ENCODE results near the gene ZNHIT1. TPM values are rescaled to one million over a fixed set of nuclear protein-coding genes. Genes with fewer than 3 reads are reported as not detected.

ZNHIT1 gene
- total RNA-seq, 1 donor = 75.6 TPM

DNA sequence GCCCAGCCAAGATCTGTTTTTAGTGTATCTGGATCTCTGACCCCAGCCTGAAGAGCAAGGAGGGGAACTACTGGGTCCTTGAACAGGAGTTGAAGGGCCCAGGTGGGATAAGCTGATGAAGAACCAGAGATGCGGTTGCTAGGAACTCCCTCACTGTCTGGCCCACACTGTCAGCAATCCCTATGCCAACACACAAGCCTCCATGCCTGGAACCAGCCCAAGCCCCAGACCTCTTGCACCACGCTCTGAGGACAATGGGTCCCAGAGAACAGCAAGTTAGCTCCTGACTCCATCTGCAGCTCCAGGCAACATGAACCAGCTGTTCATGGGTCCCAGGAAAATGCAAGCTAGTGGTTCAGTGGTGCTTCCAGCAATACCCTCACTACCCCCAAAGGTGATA lies 40.3 kb upstream of the ZNHIT1 start:
- DNase-seq (ENCODE audit: low read depth) = no peak
- H3K4me3 ChIP-seq (ENCODE audit: low read depth, low read length) = no peak overlapping the region
- TF ChIP-seq, protein P1, sequence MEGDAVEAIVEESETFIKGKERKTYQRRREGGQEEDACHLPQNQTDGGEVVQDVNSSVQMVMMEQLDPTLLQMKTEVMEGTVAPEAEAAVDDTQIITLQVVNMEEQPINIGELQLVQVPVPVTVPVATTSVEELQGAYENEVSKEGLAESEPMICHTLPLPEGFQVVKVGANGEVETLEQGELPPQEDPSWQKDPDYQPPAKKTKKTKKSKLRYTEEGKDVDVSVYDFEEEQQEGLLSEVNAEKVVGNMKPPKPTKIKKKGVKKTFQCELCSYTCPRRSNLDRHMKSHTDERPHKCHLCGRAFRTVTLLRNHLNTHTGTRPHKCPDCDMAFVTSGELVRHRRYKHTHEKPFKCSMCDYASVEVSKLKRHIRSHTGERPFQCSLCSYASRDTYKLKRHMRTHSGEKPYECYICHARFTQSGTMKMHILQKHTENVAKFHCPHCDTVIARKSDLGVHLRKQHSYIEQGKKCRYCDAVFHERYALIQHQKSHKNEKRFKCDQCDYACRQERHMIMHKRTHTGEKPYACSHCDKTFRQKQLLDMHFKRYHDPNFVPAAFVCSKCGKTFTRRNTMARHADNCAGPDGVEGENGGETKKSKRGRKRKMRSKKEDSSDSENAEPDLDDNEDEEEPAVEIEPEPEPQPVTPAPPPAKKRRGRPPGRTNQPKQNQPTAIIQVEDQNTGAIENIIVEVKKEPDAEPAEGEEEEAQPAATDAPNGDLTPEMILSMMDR (IDR thresholded peaks at IDR 0.05; ENCODE audit: insufficient read depth, low read depth, low read length) = no peak

DNA sequence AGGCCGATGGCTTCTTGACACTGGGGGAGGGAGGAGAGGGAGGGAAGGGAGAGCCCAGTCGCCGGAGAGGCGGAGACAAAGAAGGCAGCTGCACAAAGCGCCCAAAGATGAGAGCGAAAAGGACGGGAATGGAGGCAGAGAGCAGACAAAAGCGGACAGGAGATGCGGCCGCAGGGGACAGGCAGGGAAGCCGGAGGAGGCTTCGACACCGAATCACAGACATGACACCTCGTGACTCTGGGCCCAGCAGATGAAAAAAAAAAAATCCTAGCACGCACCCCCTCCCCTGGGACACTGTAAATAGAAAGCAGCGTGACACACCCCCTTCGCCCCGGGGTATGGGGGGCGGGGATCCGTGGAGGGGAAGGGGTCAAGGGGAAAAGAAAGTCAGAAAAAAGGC lies 38.8 kb upstream of the ZNHIT1 start:
- no peak overlapping the region for H3K4me3 ChIP-seq (ENCODE audit: low read depth, low read length)
- TF ChIP-seq, protein P1 (IDR thresholded peaks at IDR 0.05; ENCODE audit: insufficient read depth, low read depth, low read length) = no peak
- DNase-seq (ENCODE audit: low read depth) = no peak

DNA sequence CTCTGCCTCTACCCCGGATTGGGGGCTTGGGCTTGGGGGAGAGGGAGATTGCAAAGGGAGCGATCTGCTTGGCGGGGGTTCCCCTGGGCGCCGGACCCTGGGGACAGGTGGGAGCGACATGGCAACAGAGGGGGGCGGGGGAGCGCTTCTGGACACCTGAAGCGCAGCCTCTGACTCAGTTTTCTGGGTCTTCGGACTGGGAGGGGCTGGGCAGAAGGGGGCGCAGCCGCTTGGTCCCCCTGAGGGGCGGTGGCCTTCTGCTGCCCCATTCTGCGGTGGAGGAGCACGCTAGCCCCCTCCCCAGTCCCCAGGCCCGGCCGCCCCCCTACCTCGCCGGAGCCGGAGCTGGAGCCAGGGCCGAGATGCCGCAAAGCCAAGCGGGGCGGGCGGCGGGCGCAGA lies 38.3 kb upstream of the ZNHIT1 start:
- no peak overlapping the region for H3K4me3 ChIP-seq (ENCODE audit: low read depth, low read length)
- TF ChIP-seq, protein P1 (IDR thresholded peaks at IDR 0.05; ENCODE audit: insufficient read depth, low read depth, low read length) = no peak
- no peak for DNase-seq (ENCODE audit: low read depth)

DNA sequence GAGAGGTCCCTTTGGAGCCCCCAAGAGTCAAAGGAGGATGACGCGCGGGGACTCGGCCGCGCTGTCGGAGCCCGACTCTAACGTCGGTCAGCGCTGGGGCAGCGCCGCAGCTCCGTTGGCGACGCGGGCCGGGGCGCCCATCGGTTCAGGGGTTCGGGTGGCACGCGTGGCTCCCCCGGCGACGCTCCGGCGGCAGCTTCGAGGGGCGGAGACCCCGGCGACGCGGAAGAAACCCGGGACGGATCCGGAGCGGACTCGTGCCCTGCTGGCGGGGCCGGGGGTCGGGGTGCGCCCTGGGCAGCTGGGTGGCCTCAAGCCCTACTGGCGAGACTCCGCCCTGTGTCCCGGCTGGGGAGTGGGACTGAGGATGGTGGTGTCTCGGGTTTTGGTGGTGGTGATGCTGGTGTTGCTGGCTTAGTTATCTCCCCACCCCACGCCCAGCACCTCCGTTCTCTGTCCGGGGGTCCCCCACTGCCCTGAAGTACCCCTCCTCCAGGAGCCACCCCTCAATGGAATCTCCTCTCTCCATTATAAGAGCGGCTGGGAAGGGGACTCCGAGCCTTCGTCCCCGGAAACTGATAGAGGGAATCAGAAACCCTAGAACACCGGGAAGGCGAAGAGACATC lies 37.7 kb upstream of the ZNHIT1 start, which contains the start of gene NAT16:
Gene NAT16, minus strand, starts transcription at position 164 of the 626 bp plus-strand sequence. CDS start 5,486 bp downstream, outside the sequence.
- TF ChIP-seq, protein P1 (IDR thresholded peaks at IDR 0.05; ENCODE audit: insufficient read depth, low read depth, low read length) = no peak
- no peak within 1 kb of the TSS for H3K4me3 ChIP-seq (ENCODE audit: low read depth, low read length)

DNA sequence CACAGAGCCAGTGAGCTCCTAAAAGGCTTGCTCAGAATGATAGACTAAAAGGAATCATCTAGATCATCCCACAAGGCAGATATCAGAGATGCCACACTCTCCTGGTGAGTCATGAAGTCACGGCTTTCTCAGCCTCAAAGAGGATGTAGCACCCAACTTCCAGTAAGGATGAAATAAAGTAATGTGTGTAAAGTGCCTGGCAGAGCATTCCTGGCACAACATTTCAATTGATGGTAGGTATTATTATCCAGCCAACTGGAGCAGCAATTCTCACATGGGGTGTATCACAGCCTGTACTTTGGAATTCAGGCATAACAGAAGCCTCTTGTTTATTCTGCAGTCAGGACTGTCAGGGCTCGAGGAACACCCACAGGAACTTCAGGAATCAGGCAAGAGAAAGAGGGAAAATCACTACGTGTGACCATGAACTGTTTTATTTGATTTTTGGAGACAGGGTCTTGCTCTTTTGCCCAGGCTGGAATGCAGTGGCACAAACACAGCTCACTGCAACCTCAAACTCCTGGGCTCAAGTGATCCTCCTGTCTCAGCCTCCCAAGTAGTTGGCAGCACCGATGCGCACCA lies 32.6 kb upstream of the ZNHIT1 start:
- H3K4me3 ChIP-seq (ENCODE audit: low read depth, low read length) = no peak overlapping the region
- DNase-seq (ENCODE audit: low read depth) = no peak
- TF ChIP-seq, protein P1 (IDR thresholded peaks at IDR 0.05; ENCODE audit: insufficient read depth, low read depth, low read length) = no peak

More for the DNA sequence above, 37.7 kb upstream of the ZNHIT1 start, which contains the start of gene NAT16:
- no peak for DNase-seq (ENCODE audit: low read depth)

DNA sequence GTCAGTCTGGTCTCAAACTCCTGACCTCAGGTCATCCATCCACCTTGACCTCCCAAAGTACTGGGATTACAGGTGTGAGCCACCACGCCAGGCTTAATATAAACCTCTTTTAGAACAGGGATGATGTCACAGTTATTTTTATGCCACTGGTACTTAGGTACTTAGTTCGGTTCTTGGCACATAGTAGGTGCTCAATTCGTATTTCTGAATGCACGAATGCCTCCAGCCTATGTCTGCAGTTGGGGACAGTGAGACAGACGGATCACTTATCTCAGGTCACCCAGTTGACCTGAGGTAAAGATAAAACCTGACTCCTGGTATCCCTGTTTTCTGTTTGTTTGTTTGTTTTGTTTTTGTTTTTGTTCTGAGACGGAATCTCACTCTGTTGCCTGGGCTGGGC lies 31.8 kb upstream of the ZNHIT1 start:
- H3K4me3 ChIP-seq (ENCODE audit: low read depth, low read length) = no peak overlapping the region
- TF ChIP-seq, protein P1 (IDR thresholded peaks at IDR 0.05; ENCODE audit: insufficient read depth, low read depth, low read length) = no peak
- no peak for DNase-seq (ENCODE audit: low read depth)
